ENCODE data around the gene BAHCC1.

DNA sequence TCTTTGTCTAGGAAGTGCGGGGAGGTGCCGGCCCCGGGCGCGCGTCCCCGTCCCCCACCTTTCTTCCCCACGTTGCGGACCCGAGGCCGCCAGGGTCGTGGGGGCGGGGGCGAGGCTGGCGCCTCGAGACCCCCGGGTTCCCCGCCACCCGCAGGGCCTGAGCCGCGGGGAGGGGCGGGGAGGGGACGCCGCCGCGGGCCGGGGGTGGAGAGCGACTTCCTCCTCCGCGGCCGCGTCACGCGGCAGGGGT is 119.2 kb downstream of the BAHCC1 start:
- TF ChIP-seq, protein P1, sequence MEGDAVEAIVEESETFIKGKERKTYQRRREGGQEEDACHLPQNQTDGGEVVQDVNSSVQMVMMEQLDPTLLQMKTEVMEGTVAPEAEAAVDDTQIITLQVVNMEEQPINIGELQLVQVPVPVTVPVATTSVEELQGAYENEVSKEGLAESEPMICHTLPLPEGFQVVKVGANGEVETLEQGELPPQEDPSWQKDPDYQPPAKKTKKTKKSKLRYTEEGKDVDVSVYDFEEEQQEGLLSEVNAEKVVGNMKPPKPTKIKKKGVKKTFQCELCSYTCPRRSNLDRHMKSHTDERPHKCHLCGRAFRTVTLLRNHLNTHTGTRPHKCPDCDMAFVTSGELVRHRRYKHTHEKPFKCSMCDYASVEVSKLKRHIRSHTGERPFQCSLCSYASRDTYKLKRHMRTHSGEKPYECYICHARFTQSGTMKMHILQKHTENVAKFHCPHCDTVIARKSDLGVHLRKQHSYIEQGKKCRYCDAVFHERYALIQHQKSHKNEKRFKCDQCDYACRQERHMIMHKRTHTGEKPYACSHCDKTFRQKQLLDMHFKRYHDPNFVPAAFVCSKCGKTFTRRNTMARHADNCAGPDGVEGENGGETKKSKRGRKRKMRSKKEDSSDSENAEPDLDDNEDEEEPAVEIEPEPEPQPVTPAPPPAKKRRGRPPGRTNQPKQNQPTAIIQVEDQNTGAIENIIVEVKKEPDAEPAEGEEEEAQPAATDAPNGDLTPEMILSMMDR (conservative IDR thresholded peaks at IDR 0.05; ENCODE audit: low read depth, low read length), result no peak
- no peak for TF ChIP-seq EZH2 (IDR thresholded peaks at IDR 0.05; ENCODE audit: borderline replicate concordance, low read depth, low read length, poor library complexity, severe bottlenecking)
